Upper lobe of left lung (tissue), 6 donors: ENCODE measurements around the gene PLA2G4D. TPM values are rescaled to one million over a fixed set of nuclear protein-coding genes. Genes with fewer than 3 reads are reported as not detected.

Experiments
- ATAC-seq, 2 donors: fragments of 200-7000 bp; cut with Tn5 transposase; one replicate each; pipeline ENCODE4 v1.9.1; 2022; ENCODE audit warnings: mild to moderate bottlenecking in 2 of 2, moderate library complexity in 2 of 2; ENCODE audit not compliant: low FRiP score in 2 of 2
- DNase-seq, 2 donors: peaks; one replicate each; pipeline ENCODE4 v3.0.0-alpha.2; 2019 to 2020
- H3K27ac ChIP-seq, 4 donors: fragments of 200-600 bp; sonication (generic); one replicate each; pipeline ENCODE4 v1.5.1; 2016 to 2019
- H3K27me3 ChIP-seq, 4 donors: fragments of 200-600 bp; sonication (generic); one replicate each; pipeline ENCODE4 v1.5.1; 2017 to 2019
- H3K36me3 ChIP-seq, 4 donors: fragments of 200-600 bp; sonication (generic); one replicate each; pipeline ENCODE4 v1.5.1; 2016 to 2019
- H3K4me1 ChIP-seq, 4 donors: fragments of 200-600 bp; sonication (generic); one replicate each; pipeline ENCODE4 v1.5.1; 2018 to 2019
- H3K4me3 ChIP-seq, 4 donors: fragments of 200-600 bp; sonication (generic); one replicate each; pipeline ENCODE4 v1.5.1; 2017 to 2019; ENCODE audit warnings: mild to moderate bottlenecking in 2 of 4, moderate library complexity in 1 of 4
- H3K9me3 ChIP-seq, 4 donors: fragments of 200-600 bp; sonication (generic); one replicate each; pipeline ENCODE4 v1.5.1; 2018 to 2019
- CTCF ChIP-seq, 6 experiments: fragments of 450-650 bp in 4 of 6; fragments of 200-600 bp in 2 of 6; sonication (generic) in 2 of 6; IDR thresholded peaks; one replicate each; pipeline ENCODE4 v1.5.1; 2016 to 2019; ENCODE audit warnings: antibody characterized with exemption in 6 of 6
- EP300 ChIP-seq, 4 donors: sonication (generic); formaldehyde crosslinking; IDR thresholded peaks; one replicate each; pipeline ENCODE4 v1.5.1; 2017; ENCODE audit warnings: antibody characterized with exemption in 4 of 4, control low read depth in 2 of 4
- POLR2A ChIP-seq, 4 donors: fragments of 450-650 bp; IDR thresholded peaks; one replicate each; pipeline ENCODE4 v1.5.1; 2016 to 2017; ENCODE audit warnings: antibody characterized with exemption in 4 of 4, mild to moderate bottlenecking in 2 of 4
- POLR2AphosphoS5 ChIP-seq, 2 donors: sonication (generic); formaldehyde crosslinking; IDR thresholded peaks; one replicate each; pipeline ENCODE4 v1.5.1; 2017; ENCODE audit warnings: antibody characterized with exemption in 2 of 2
- WGBS, 2 donors: methylation state at CpG; one replicate each; pipeline ENCODE4 v1.1.5; 2017 to 2018; 5-methylcytosine and 5-hydroxymethylcytosine counted together
- total RNA-seq, 6 donors: library from RNA; depleted of rRNA in 4 of 6; stranded (reverse); fragments of >200 nt in 4 of 6; gene quantifications; one replicate each; pipeline versions ENCODE4 v1.1.0 to v1.2.1, GENCODE V29; 2016 to 2021
- donor health status: DM: no; HTN: no; CAD: no; lungs with moderate emphysema.
- donor health status: DM: no; HTN: yes; CAD: no; lungs with severe emphysema.

Gene PLA2G4D
- total RNA-seq, 6 donors from 2014 or later = not detected

- Histone ChIP-seq H3K4me1 (peaks cover 4 to 13% (median 10%) of the 10 kb centered on the region in 4 donors), H3K27me3 (no peaks in the 10 kb centered on the region), H3K4me3 (no peak overlapping the region), H3K9me3 (no peaks in the 10 kb centered on the region), H3K27ac (no peak overlapping the region), H3K36me3 (no peaks in the 10 kb centered on the region)
- WGBS, 2 donors = 66 to 78% methylated on average over 4 to 11 of the region's 11 CpGs
- TF ChIP-seq CTCF (IDR thresholded peaks at IDR 0.05) (no peak), POLR2A (IDR thresholded peaks at IDR 0.05) (no peak)
- peak in 1 of 2 donors; percentile 44 for DNase-seq
- no peak for ATAC-seq
These were observed 6.2 kb downstream of the PLA2G4D start for GRCh38 chr15:42087926-42088800.

DNA sequence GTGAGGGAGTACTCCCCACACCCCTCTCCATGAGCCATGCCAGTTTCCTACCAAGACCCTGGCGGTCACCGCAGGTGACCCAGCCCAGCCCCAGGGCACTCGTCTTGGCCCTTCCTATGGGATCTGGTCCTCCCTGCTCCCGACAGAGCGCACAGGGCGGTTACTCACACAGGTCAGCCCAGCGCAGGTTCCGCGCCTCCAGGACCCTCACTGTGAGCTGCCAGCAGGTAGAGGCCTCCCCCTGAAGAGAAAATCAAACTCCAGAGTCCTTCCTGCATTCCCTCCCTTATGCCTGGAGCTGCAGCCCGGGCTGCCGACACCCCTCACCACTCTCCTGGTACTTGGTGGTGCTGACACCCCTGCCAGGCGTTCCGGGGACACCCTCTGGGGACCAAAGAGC, 6.9 kb downstream of the PLA2G4D start:
- H3K36me3 ChIP-seq = no peaks in the 10 kb centered on the region
- TF ChIP-seq POLR2AphosphoS5 (IDR thresholded peaks at IDR 0.05) = no peak
- TF ChIP-seq EP300 (IDR thresholded peaks at IDR 0.05) = no peak
- TF ChIP-seq POLR2A (IDR thresholded peaks at IDR 0.05) = no peak
- no peak for TF ChIP-seq CTCF (IDR thresholded peaks at IDR 0.05)
- peak in 1 of 2 donors; percentile 68 for DNase-seq
- H3K4me1 ChIP-seq = peaks cover 4 to 13% (median 10%) of the 10 kb centered on the region in 4 donors
- no peaks in the 10 kb centered on the region for H3K9me3 ChIP-seq
- H3K27ac ChIP-seq = no peak overlapping the region
- no peak overlapping the region for H3K4me3 ChIP-seq
- ATAC-seq = no peak
- WGBS, 2 donors = 94 to 95% methylated on average over 4 to 13 of the region's 13 CpGs
- H3K27me3 ChIP-seq = no peaks in the 10 kb centered on the region

GRCh38 chr15:42085721-42086120, 8.6 kb downstream of the PLA2G4D start:
- Histone ChIP-seq H3K9me3 (no peaks in the 10 kb centered on the region), H3K4me3 (no peak overlapping the region), H3K36me3 (no peaks in the 10 kb centered on the region), H3K27ac (no peak overlapping the region), H3K27me3 (no peaks in the 10 kb centered on the region), H3K4me1 (peaks cover 4 to 13% (median 10%) of the 10 kb centered on the region in 4 donors)
- DNase-seq = peak in 1 of 2 donors; percentile 6
- TF ChIP-seq CTCF (IDR thresholded peaks at IDR 0.05) = no peak
- TF ChIP-seq POLR2A (IDR thresholded peaks at IDR 0.05) = no peak
- no peak for TF ChIP-seq POLR2AphosphoS5 (IDR thresholded peaks at IDR 0.05)
- WGBS, 2 donors = 85 to 100% methylated on average over 2 to 3 of the region's 3 CpGs
- no peak for ATAC-seq

- no peaks in the 10 kb centered on the region for H3K27me3 ChIP-seq
- no peak for TF ChIP-seq POLR2A (IDR thresholded peaks at IDR 0.05)
- no peak for TF ChIP-seq POLR2AphosphoS5 (IDR thresholded peaks at IDR 0.05)
- TF ChIP-seq EP300 (IDR thresholded peaks at IDR 0.05) = no peak
- TF ChIP-seq CTCF (IDR thresholded peaks at IDR 0.05) = no peak
- H3K27ac ChIP-seq = peak overlapping the region in 1 of 4 donors; percentile 35
- WGBS, 2 donors = 41 to 53% methylated on average over 5 of the region's 5 CpGs
- no peak overlapping the region for H3K4me3 ChIP-seq
- ATAC-seq = no peak
- H3K4me1 ChIP-seq = peaks cover 4 to 13% (median 10%) of the 10 kb centered on the region in 4 donors
- no peaks in the 10 kb centered on the region for H3K9me3 ChIP-seq
- DNase-seq = no peak
- H3K36me3 ChIP-seq = no peaks in the 10 kb centered on the region
These were observed 9.1 kb downstream of the PLA2G4D start for GRCh38 chr15:42085236-42085605.
